Neural cell (in vitro differentiated cells): ENCODE results near the gene HSPA12A. TPM values are rescaled to one million over a fixed set of nuclear protein-coding genes. Genes with fewer than 3 reads are reported as not detected.

Source experiments
- H2AFZ ChIP-seq: fragments of 200-600, 300-800 bp; sonication (generic), shearing (Covaris generic); 2 replicates; pipeline ENCODE4 v1.6.0; 2014; ENCODE audit warnings: low read depth, mild to moderate bottlenecking, antibody characterized with exemption, low read length, moderate library complexity
- H3F3A ChIP-seq: fragments of 200-600 bp; shearing (Covaris generic); 2 replicates; pipeline ENCODE4 v1.6.1; 2016; ENCODE audit warnings: mild to moderate bottlenecking, moderate library complexity, mixed read lengths, antibody characterized with exemption, low read length; ENCODE audit not compliant: insufficient read depth, poor library complexity, severe bottlenecking
- H3K27ac ChIP-seq: fragments of 200-600, 300-800 bp; sonication (generic), shearing (Covaris generic); 2 replicates; pipeline ENCODE4 v1.5.1; 2014; ENCODE audit warnings: mild to moderate bottlenecking, low read length, moderate library complexity
- H3K27me3 ChIP-seq: fragments of 300-800, 200-600 bp; sonication (generic), shearing (Covaris generic); 2 replicates; pipeline ENCODE4 v1.6.0; 2014; ENCODE audit warnings: mild to moderate bottlenecking, low read depth, low read length, moderate library complexity; ENCODE audit not compliant: insufficient read depth
- H3K36me3 ChIP-seq: fragments of 300-800, 200-600 bp; sonication (generic), shearing (Covaris generic); 2 replicates; pipeline ENCODE4 v1.5.1; 2014; ENCODE audit warnings: mild to moderate bottlenecking, antibody characterized with exemption, low read length, moderate library complexity; ENCODE audit not compliant: insufficient read depth
- H3K4me2 ChIP-seq: fragments of 300-800, 200-600 bp; sonication (generic), shearing (Covaris generic); 2 replicates; pipeline ENCODE4 v1.6.0; 2014; ENCODE audit warnings: mild to moderate bottlenecking, low read length
- H3K4me3 ChIP-seq: fragments of 300-800, 200-600 bp; sonication (generic), shearing (Covaris generic); 2 replicates; pipeline ENCODE4 v1.5.1; 2014; ENCODE audit warnings: mild to moderate bottlenecking, low read length, moderate library complexity
- H3K79me2 ChIP-seq: fragments of 200-600 bp; shearing (Covaris generic); replicated peaks from 2 replicates; pipeline ENCODE4 v1.6.0; 2014; ENCODE audit warnings: mild to moderate bottlenecking, low read length, moderate library complexity; ENCODE audit not compliant: insufficient read depth
- H3K9ac ChIP-seq: fragments of 300-800, 200-600 bp; sonication (generic), shearing (Covaris generic); 2 replicates; pipeline ENCODE4 v1.6.1; 2016; ENCODE audit warnings: mild to moderate bottlenecking, low read length, mixed read lengths
- H3K9me2 ChIP-seq: fragments of 200-600 bp; shearing (Covaris generic); 2 replicates; pipeline ENCODE4 v1.6.1; 2016; ENCODE audit warnings: mild to moderate bottlenecking, low read length, mixed read lengths; ENCODE audit not compliant: insufficient read depth
- H3K9me3 ChIP-seq: fragments of 200-600, 300-800 bp; sonication (generic), shearing (Covaris generic); 2 replicates; pipeline ENCODE4 v1.6.1; 2016; ENCODE audit warnings: mild to moderate bottlenecking, mixed run types, low read length, moderate library complexity, mixed read lengths
- H4K20me1 ChIP-seq: fragments of 200-600 bp; shearing (Covaris generic); 2 replicates; pipeline ENCODE4 v1.6.1; 2016; ENCODE audit warnings: mild to moderate bottlenecking, mixed run types; ENCODE audit not compliant: insufficient read depth
- CTCF ChIP-seq: fragments of 450-650 bp; IDR thresholded peaks from 2 replicates; pipeline ENCODE4 v1.5.1; 2014; ENCODE audit warnings: antibody characterized with exemption, mild to moderate bottlenecking, moderate library complexity; ENCODE audit not compliant: poor library complexity, severe bottlenecking
- EP300 ChIP-seq: fragments of 450-650 bp; conservative IDR thresholded peaks from 2 replicates; pipeline ENCODE4 v1.6.1; 2014; ENCODE audit warnings: antibody characterized with exemption, mild to moderate bottlenecking, moderate library complexity; ENCODE audit not compliant: poor library complexity, severe bottlenecking
- EZH2 ChIP-seq: fragments of 200-600, 300-800 bp; shearing (Covaris generic), sonication (generic); IDR thresholded peaks from 2 replicates; pipeline ENCODE4 v1.6.1; 2014; ENCODE audit warnings: antibody characterized with exemption, low read length, borderline replicate concordance, mild to moderate bottlenecking; ENCODE audit not compliant: insufficient read depth, poor library complexity, severe bottlenecking
- MXI1 ChIP-seq: fragments of 450-650 bp; conservative IDR thresholded peaks from 2 replicates; pipeline ENCODE4 v1.6.1; 2014; ENCODE audit warnings: antibody characterized with exemption, mild to moderate bottlenecking; ENCODE audit not compliant: poor library complexity, severe bottlenecking
- POLR2AphosphoS5 ChIP-seq: IDR thresholded peaks from 2 replicates; pipeline ENCODE4 v1.6.1; 2012
- RAD21 ChIP-seq: fragments of 450-650 bp; conservative IDR thresholded peaks from 2 replicates; pipeline ENCODE4 v1.6.1; 2014; ENCODE audit warnings: antibody characterized with exemption, mild to moderate bottlenecking, moderate library complexity
- REST ChIP-seq: IDR thresholded peaks from 2 replicates; pipeline ENCODE4 v1.6.1; 2012; ENCODE audit warnings: borderline replicate concordance
- SMC3 ChIP-seq: fragments of 450-650 bp; conservative IDR thresholded peaks from 2 replicates; pipeline ENCODE4 v1.6.1; 2014; ENCODE audit warnings: antibody characterized with exemption, mild to moderate bottlenecking, moderate library complexity; ENCODE audit not compliant: poor library complexity
- TAF1 ChIP-seq: IDR thresholded peaks from 2 replicates; pipeline ENCODE4 v1.6.1; 2012; ENCODE audit warnings: low read depth
- polyA plus RNA-seq: library from polyadenylated mRNA; depleted of rRNA; stranded (reverse); fragments of >200 nt; gene quantifications from 2 replicates; pipeline ENCODE4 v1.2.3, GENCODE V29; 2014

HSPA12A gene
- polyA plus RNA-seq, 1 donor from 2014 or later, result 5.9 TPM

- Histone ChIP-seq H4K20me1 (no peaks in the 10 kb centered on the region), H3K79me2 (no peaks in the 10 kb centered on the region), H3K9ac (no peak overlapping the region), H3F3A (no peaks in the 10 kb centered on the region), H3K4me2 (no peak overlapping the region), H3K36me3 (no peaks in the 10 kb centered on the region), H3K4me3 (no peak overlapping the region), H3K27ac (no peak overlapping the region), H2AFZ (no peak overlapping the region), H3K9me2 (no peaks in the 10 kb centered on the region), H3K27me3 (no peaks in the 10 kb centered on the region), H3K9me3 (no peaks in the 10 kb centered on the region)
- TF ChIP-seq MXI1 (no peak), TAF1 (no peak), EZH2 (no peak), EP300 (no peak), SMC3 (no peak), CTCF (no peak), POLR2AphosphoS5 (no peak), REST (no peak), RAD21 (no peak)
These were observed 8.8 kb downstream of the HSPA12A start for GRCh38 chr10:116733566-116733965.

- H3K9me3 ChIP-seq, result no peaks in the 10 kb centered on the region
- H3K9ac ChIP-seq, result no peak overlapping the region
- H3K9me2 ChIP-seq, result no peaks in the 10 kb centered on the region
- no peaks in the 10 kb centered on the region for H3K36me3 ChIP-seq
- no peak overlapping the region for H3K4me3 ChIP-seq
- no peaks in the 10 kb centered on the region for H3K27me3 ChIP-seq
- TF ChIP-seq TAF1 (no peak), EP300 (no peak), RAD21 (no peak), CTCF (no peak), EZH2 (no peak), POLR2AphosphoS5 (no peak), MXI1 (no peak)
- no peak overlapping the region for H2AFZ ChIP-seq
- no peaks in the 10 kb centered on the region for H3K79me2 ChIP-seq
- H3F3A ChIP-seq, result no peaks in the 10 kb centered on the region
- no peaks in the 10 kb centered on the region for H4K20me1 ChIP-seq
- H3K27ac ChIP-seq, result no peak overlapping the region
- H3K4me2 ChIP-seq, result no peak overlapping the region
These were observed 9.8 kb downstream of the HSPA12A start for GRCh38 chr10:116732573-116732972.
